Esophagus muscularis mucosa (tissue), 4 donors: ENCODE data around the gene F10.

Source experiments
- EP300 ChIP-seq: sonication (generic); formaldehyde crosslinking; IDR thresholded peaks from one replicate; pipeline ENCODE4 v1.6.1; 2017; ENCODE audit warnings: antibody characterized with exemption
- POLR2A ChIP-seq: fragments of 450-650 bp; IDR thresholded peaks from one replicate; pipeline ENCODE4 v1.6.1; 2017; ENCODE audit warnings: antibody characterized with exemption, moderate library complexity, mild to moderate bottlenecking, low read depth
- POLR2AphosphoS5 ChIP-seq, 2 donors: sonication (generic); formaldehyde crosslinking; IDR thresholded peaks; one replicate each; pipeline ENCODE4 v1.6.1; 2017; ENCODE audit warnings: antibody characterized with exemption in 2 of 2
- TF ChIP-seq, protein P1 (sequence below), 3 experiments: fragments of 200-600 bp in 2 of 3; fragments of 450-650 bp in 1 of 3; sonication (generic) in 2 of 3; IDR thresholded peaks; one replicate each; pipeline ENCODE4 v1.5.1; 2017 to 2019; ENCODE audit warnings: antibody characterized with exemption in 3 of 3, mild to moderate bottlenecking in 2 of 3, moderate library complexity in 1 of 3

DNA sequence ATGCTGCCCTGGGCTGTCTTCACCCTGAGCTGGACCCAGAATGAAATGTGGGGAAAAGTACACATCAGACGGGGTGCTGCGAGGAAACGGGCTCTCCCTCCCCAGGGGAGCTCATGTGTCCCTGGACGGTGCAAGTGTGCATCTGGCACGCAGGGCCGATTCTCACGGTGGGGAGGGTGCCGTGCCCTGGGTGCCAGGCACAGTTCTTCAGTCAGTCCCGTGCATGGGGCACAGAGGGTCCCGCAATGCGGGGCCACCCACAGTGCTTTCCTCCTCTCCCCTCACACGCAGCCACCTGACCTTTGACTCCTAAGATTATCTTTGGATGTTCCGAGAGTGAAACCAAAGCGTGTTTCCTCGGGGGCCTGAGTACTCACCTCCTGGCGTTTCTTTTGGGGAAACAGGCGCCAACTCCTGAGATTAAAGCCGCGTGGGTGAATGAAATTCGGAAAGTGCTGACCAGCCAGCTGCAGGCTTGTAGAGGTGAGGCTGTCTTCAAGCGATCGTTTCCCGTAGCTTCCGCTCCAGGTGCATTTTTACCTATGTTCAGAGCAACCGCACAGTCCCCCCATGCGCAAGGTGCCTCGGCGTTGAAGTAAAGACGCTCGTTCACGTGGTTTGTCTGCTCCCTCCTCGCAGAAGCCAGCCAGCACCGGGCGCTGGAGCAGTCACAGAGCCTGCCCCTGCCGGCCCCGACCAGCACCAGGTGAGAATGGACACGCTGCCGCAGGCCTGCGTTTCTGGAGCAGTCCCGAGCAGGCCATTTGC lies 34.5 kb upstream of the F10 start:
- TF ChIP-seq, protein P1, sequence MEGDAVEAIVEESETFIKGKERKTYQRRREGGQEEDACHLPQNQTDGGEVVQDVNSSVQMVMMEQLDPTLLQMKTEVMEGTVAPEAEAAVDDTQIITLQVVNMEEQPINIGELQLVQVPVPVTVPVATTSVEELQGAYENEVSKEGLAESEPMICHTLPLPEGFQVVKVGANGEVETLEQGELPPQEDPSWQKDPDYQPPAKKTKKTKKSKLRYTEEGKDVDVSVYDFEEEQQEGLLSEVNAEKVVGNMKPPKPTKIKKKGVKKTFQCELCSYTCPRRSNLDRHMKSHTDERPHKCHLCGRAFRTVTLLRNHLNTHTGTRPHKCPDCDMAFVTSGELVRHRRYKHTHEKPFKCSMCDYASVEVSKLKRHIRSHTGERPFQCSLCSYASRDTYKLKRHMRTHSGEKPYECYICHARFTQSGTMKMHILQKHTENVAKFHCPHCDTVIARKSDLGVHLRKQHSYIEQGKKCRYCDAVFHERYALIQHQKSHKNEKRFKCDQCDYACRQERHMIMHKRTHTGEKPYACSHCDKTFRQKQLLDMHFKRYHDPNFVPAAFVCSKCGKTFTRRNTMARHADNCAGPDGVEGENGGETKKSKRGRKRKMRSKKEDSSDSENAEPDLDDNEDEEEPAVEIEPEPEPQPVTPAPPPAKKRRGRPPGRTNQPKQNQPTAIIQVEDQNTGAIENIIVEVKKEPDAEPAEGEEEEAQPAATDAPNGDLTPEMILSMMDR (IDR thresholded peaks at IDR 0.05): no peak
- TF ChIP-seq EP300: no peak
- TF ChIP-seq POLR2AphosphoS5 (IDR thresholded peaks at IDR 0.05): no peak
- no peak for TF ChIP-seq POLR2A
